AG09309 (cell line): ENCODE data around the gene TMEM132C.

Experiments
- DNase-seq: peaks from one replicate; pipeline ENCODE4 v3.0.0-alpha.2; 2010; ENCODE audit warnings: low read depth
- H3K4me3 ChIP-seq: 2 replicates; pipeline ENCODE4 v1.5.1; 2011; ENCODE audit warnings: mild to moderate bottlenecking, low read depth, low read length, moderate library complexity; ENCODE audit not compliant: control insufficient read depth
- TF ChIP-seq, protein P1 (sequence below): IDR thresholded peaks from 2 replicates; pipeline ENCODE4 v1.5.1; 2011; ENCODE audit warnings: mild to moderate bottlenecking, low read depth, low read length, inconsistent platforms; ENCODE audit not compliant: insufficient read depth, control insufficient read depth; ENCODE audit errors: missing control alignments

Gene TMEM132C

DNA sequence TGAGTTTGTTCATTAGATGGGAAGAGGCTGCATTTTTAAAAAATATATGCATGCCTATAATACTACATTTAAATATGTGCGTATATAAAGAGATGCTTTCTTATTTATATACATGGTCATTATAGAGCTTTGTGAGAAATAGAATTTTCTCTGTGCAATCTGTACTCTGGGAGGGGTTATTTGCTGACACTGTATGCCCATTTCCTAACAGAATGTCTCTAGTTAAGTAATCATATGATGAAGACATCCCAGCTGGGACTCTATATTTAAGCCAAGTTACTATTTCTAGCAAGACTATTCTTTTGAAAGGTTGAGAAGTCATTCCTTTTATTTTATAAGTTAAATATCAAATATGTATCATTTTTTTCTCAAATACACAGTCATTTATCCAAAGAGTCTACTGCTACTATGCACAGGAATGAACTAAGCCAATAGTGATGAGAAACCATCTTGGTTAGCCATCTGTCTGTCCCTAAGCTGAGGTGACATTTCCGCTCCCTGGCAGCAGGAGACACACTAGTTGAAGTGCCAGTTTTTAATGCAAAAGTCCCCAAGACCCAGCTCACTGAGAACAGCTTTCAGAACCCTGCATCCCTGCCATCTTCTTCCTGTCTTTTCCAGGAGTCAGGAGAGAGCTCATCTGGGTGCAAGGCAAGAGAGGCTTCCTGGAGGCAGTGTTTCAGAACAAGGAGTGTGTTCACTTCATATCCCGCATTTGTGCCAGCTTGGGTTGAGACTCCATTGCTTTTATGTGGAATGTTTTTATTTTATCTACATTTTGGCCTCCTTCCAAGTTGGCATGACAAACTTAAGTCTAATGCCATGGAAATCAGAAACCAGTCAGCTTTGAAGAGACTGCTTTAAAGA lies 69.5 kb downstream of the TMEM132C start:
- no peak overlapping the region for H3K4me3 ChIP-seq
- TF ChIP-seq, protein P1, sequence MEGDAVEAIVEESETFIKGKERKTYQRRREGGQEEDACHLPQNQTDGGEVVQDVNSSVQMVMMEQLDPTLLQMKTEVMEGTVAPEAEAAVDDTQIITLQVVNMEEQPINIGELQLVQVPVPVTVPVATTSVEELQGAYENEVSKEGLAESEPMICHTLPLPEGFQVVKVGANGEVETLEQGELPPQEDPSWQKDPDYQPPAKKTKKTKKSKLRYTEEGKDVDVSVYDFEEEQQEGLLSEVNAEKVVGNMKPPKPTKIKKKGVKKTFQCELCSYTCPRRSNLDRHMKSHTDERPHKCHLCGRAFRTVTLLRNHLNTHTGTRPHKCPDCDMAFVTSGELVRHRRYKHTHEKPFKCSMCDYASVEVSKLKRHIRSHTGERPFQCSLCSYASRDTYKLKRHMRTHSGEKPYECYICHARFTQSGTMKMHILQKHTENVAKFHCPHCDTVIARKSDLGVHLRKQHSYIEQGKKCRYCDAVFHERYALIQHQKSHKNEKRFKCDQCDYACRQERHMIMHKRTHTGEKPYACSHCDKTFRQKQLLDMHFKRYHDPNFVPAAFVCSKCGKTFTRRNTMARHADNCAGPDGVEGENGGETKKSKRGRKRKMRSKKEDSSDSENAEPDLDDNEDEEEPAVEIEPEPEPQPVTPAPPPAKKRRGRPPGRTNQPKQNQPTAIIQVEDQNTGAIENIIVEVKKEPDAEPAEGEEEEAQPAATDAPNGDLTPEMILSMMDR: no peak
- no peak for DNase-seq

DNA sequence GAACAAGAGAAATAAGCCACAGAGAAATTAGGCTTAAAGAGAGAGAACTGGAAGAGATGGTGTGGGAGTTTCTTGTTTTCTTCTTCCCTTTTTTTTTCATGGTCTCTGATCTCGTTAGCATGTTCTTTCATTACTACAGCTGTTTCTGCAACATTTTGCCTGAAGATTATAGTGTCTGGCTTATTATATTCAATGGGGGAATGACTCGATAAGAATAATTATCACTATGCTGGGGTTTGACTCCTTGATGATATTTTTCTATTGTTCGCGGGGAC lies 70.0 kb downstream of the TMEM132C start:
- DNase-seq: no peak
- no peak overlapping the region for H3K4me3 ChIP-seq
- TF ChIP-seq, protein P1: no peak

DNA sequence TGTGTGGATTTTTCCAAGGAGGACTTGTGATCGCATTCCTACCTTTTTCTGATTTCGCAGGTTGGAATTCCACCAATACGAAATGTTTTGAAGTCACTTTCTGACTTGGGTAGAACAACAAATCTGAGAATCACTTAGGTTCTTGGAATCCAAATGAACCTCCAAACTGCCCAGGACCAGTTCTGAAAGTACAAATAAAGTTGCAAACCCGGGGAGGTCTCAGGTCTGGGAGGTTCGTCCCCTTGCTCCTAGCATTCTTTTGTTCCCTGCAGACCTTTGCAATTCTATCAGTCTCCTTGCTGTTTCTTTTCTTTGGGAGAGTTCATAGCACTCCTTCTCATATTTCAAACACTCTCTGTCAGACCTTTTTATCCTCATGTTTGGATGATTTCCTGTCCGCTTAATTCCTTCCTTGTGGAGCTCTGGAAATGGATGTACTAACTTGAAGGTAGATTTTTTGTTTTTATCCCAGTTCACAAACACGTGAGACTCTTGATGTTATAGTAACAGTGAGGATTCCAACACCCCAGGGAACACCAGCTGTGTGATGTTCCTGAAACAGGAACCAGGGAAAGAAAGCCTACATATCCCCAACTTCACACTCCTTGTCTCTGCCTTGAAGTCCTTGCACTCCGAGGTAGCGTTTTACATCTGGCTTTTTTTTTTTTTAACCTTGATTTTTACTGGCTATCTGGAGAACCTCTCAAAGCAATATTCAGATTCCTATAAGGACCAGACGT lies 70.6 kb downstream of the TMEM132C start:
- no peak overlapping the region for H3K4me3 ChIP-seq
- TF ChIP-seq, protein P1: no peak
- no peak for DNase-seq

DNA sequence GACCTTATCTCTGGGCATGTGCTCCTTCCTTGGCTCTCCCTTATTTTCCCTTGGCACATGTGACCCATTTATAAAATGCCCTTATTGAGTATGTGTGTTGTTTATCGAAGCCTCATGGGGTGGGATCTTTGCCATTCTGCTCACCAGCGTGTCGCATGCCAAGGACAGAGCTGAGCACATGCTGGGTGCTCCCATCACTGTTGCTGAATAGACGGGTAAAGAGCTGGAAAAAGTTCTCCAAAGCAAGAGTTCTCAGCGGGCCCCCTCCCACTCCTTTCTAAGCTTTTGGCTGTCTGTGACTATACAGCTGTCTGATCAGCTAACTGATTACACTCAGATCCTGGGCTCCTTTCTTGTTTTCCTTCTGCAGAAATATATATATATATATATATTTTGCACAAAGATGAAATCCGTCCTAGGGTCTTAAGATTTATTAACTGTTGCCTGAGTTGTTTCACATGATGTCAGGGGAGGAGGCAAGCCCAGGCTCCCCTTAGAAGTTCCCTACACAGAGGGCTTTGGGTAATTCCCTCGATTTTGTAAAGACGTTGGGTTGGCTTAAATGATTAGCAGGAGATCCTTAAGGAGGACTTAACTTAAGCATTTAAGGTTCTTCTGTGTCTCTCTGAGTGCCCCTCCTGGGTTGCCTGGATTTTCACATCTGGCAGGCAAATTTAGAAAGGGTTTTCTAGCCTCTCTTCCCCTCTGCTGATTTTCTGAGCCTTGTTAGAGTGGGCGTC lies 71.6 kb downstream of the TMEM132C start:
- no peak for DNase-seq

DNA sequence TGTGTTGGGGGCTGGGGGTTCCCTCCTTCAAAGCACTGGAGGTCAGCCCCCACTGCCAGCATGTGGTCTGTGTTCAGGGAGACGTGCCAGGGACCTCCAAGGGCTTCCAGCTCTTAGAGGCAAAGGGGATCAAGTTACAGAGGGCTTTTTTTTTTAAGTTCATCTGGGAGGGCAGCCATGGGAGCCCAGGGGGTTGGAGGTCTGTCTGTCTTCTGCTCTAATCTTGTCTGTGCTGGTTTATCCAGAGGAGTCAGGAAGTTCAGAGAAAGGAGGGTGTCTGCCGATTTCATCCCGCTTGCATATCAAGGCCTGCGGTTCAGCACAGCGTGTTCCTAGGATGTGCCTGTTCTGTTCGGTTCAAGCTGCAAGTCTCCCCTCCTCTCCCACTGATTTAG lies 72.2 kb downstream of the TMEM132C start:
- TF ChIP-seq, protein P1: no peak

More for the DNA sequence above, 71.6 kb downstream of the TMEM132C start:
- TF ChIP-seq, protein P1: no peak
- no peak overlapping the region for H3K4me3 ChIP-seq

DNA sequence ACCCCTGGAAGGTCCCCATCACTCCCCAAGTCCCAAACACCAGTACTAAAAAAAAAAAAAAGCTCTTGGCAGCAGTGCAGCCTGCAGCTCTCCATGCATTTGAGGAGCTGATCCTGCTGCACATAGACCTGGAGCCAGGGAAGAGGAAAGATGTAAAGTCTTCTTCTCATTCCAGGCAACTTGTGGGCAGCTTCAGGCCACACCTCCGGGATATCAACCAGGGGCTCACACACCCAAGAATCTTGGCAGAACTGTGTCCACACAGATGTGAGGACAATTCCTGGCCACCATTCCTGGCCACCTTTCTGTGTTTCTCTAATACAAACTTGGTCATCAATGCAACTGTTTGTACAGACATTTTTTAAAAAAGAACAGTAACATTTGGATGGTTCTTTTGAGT lies 72.7 kb downstream of the TMEM132C start:
- TF ChIP-seq, protein P1: no peak
- no peak for DNase-seq
- no peak overlapping the region for H3K4me3 ChIP-seq

More for the DNA sequence above, 72.2 kb downstream of the TMEM132C start:
- DNase-seq: no peak
- no peak overlapping the region for H3K4me3 ChIP-seq
